OCI-LY3 (cell line): ENCODE measurements around the gene SIPA1.

ENCODE experiments used
- CTCF ChIP-seq: fragments of 200-600, 300-600 bp; sonication (generic); IDR thresholded peaks from 2 replicates; pipeline ENCODE4 v1.5.1; 2014; ENCODE audit warnings: antibody characterized with exemption, low read length, low read depth
- EZH2phosphoT487 ChIP-seq: fragments of 200-600 bp; shearing (Covaris generic); IDR thresholded peaks from 2 replicates; pipeline ENCODE4 v1.6.1; 2018; ENCODE audit warnings: antibody characterized with exemption, mixed run types, low read depth

- no peak for TF ChIP-seq CTCF
- no peak for TF ChIP-seq EZH2phosphoT487
Measured at GRCh38 chr11:65620666-65621065, 17.2 kb upstream of the SIPA1 start.
